DMS153 treated with DMSO at 0.1 percent for 48 hours (cell line): ENCODE results near the gene ICAM5.

ENCODE experiments used
- DNase-seq: peaks from one replicate; lab custom pipeline; 2025; ENCODE audit not compliant: unreplicated experiment; lab: John Stamatoyannopoulos, UW

ICAM5 gene

DNA sequence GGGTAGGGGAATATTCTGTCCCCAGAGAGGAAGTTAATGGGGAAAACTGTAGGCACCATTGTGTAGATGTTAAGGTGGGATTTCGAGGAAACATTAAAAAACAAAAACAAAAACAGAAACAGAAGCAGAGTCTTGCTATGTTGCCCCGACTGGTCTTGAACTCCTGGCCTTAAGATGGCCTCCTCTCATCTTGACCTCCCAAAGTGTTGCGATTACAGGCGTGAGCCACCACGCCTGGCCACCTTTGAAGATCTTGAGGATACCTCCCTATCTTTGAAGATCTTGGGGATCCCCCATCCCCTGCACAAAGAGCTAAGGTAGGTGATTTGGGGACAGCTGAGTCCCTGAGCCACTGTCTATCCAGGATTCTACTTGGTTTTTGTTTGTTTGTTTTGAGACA lies 50.2 kb downstream of the ICAM5 start:
- DNase-seq, result no peak

DNA sequence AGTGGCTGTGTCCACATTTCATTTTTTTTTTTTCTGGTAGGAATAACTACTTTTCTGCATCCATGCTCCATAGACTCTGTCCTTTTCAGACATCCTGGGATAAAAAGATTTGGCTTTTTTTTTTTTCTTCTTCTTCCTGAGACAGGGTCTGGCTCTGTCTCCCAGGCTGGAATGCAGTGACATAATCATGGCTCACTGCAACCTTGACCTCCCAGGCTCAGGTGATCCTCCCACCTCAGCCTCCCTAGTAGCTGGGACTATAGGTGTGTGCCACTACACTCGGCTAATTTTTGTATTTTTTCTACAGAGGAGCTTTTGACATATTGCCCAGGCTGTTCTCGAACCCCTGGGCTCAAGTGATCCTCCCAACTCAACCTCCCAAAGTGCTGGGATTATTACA lies 53.7 kb downstream of the ICAM5 start:
- DNase-seq, result no peak

DNA sequence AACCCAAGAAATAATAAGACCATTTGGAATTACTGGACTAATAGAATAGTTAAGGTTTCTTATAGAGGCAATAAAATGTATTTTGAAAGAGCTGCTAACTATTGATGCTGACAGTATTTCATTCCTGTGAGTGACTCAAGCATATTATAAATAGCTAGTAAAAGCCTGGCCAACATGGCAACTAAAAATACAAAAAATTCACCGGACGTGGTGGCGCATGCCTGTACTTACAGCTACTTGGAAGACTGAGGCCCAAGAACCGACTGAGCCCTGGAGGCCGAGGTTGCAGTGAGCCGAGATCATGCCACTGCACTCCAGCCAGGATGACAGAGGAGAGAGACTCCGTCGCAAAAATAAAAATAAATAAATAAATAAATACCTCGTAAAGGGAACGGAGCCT lies 55.0 kb downstream of the ICAM5 start:
- DNase-seq, result no peak
